Activated T-cell treated with anti-CD3 and anti-CD28 coated beads, Interleukin-2, amount 50 U/mL, for 1 hour (primary cell): Measurements from ENCODE around the gene MYCBPAP.

ENCODE experiments used
- DNase-seq: peaks from one replicate; pipeline ENCODE4 v3.0.0-alpha.2; 2020

MYCBPAP gene

GRCh38 chr17:50517504-50518383 lies 9.5 kb downstream of the MYCBPAP start:
- DNase-seq, result no peak

- DNase-seq, result no peak
These were observed 10.3 kb downstream of the MYCBPAP start for GRCh38 chr17:50518384-50519023.

- no peak for DNase-seq
These were observed 11.0 kb downstream of the MYCBPAP start for GRCh38 chr17:50519141-50519834.

GRCh38 chr17:50520483-50520882 lies 12.2 kb downstream of the MYCBPAP start:
- no peak for DNase-seq

- no peak for DNase-seq
These were observed 13.3 kb downstream of the MYCBPAP start for GRCh38 chr17:50521514-50521913.

GRCh38 chr17:50522766-50523165 lies 14.5 kb downstream of the MYCBPAP start:
- DNase-seq, result no peak

GRCh38 chr17:50523208-50523607 lies 15.0 kb downstream of the MYCBPAP start:
- DNase-seq, result no peak

- no peak for DNase-seq
These were observed 16.6 kb downstream of the MYCBPAP start for GRCh38 chr17:50524838-50525237.

- no peak for DNase-seq
These were observed 19.0 kb downstream of the MYCBPAP start for GRCh38 chr17:50527155-50527762.

GRCh38 chr17:50527949-50528474 lies 19.8 kb downstream of the MYCBPAP start:
- DNase-seq, result no peak

GRCh38 chr17:50529849-50530248 lies 21.6 kb downstream of the MYCBPAP start:
- no peak for DNase-seq

GRCh38 chr17:50531428-50532025 lies 23.3 kb downstream of the MYCBPAP start:
- no peak for DNase-seq

GRCh38 chr17:50532452-50533024 lies 24.3 kb downstream of the MYCBPAP start, which contains the start of gene EPN3:
Gene EPN3, plus strand, starts transcription at chr17:50532735. Its CDS starts 3,822 bp downstream, at chr17:50536557.
- DNase-seq, result no peak

GRCh38 chr17:50533185-50533584 lies 24.9 kb downstream of the MYCBPAP start:
- DNase-seq, result no peak

- no peak for DNase-seq
These were observed 25.5 kb downstream of the MYCBPAP start for GRCh38 chr17:50533720-50534148.

GRCh38 chr17:50534222-50534978 lies 26.2 kb downstream of the MYCBPAP start:
- no peak for DNase-seq

- DNase-seq, result no peak
These were observed 26.7 kb downstream of the MYCBPAP start for GRCh38 chr17:50534979-50535326.

GRCh38 chr17:50535407-50535806 lies 27.2 kb downstream of the MYCBPAP start:
- DNase-seq, result no peak

- DNase-seq, result no peak
These were observed 28.7 kb downstream of the MYCBPAP start for GRCh38 chr17:50536683-50537646.
